T47D (cell line): Measurements from ENCODE around the gene SHC3.

Experiments used
- DNase-seq, 2 experiments: peaks; one replicate each; pipeline versions ENCODE4 v3.0.0 to v3.0.0-alpha.2; 2011 to 2012; ENCODE audit warnings: low read depth in 1 of 2, low spot score in 1 of 2
- JUND ChIP-seq: IDR thresholded peaks from 2 replicates; pipeline ENCODE4 v1.6.1; 2012; ENCODE audit warnings: low read depth
- in situ Hi-C: cut with HindIII; loops from 2 replicates; pipeline ENCODE4 v1.10.0; 2016; ENCODE audit warnings: low sequenced_read_pairs, low pct_unique_long_range_greater_than_20kb

The SHC3 gene

GRCh38 chr9:89165341-89165740 is 13.3 kb downstream of the SHC3 start:
- TF ChIP-seq JUND, result no peak
- in situ Hi-C loops, result no loop called here
- no peak for DNase-seq

- no peak for DNase-seq
- no peak for TF ChIP-seq JUND
- in situ Hi-C loops, result no loop called here
These were observed 17.4 kb downstream of the SHC3 start for GRCh38 chr9:89161221-89161620.

- in situ Hi-C loops, result no loop called here
- TF ChIP-seq JUND, result no peak
- no peak for DNase-seq
These were observed 17.8 kb downstream of the SHC3 start for GRCh38 chr9:89160806-89161205.

- DNase-seq, result no peak
- TF ChIP-seq JUND, result no peak
- in situ Hi-C loops, result no loop called here
These were observed 23.8 kb downstream of the SHC3 start for GRCh38 chr9:89154651-89155336.

- TF ChIP-seq JUND, result no peak
- no peak for DNase-seq
- in situ Hi-C loops, result no loop called here
These were observed 24.4 kb downstream of the SHC3 start for GRCh38 chr9:89154218-89154617.

- in situ Hi-C loops, result no loop called here
- no peak for TF ChIP-seq JUND
- DNase-seq, result no peak
These were observed 25.2 kb downstream of the SHC3 start for GRCh38 chr9:89153232-89154017.

GRCh38 chr9:89149726-89150125 is 28.9 kb downstream of the SHC3 start:
- in situ Hi-C loops, result no loop called here
- TF ChIP-seq JUND, result no peak
- no peak for DNase-seq

- in situ Hi-C loops, result no loop called here
- no peak for DNase-seq
- TF ChIP-seq JUND, result no peak
These were observed 33.5 kb downstream of the SHC3 start for GRCh38 chr9:89145097-89145496.

- in situ Hi-C loops, result no loop called here
- DNase-seq, result no peak
- no peak for TF ChIP-seq JUND
These were observed 34.4 kb downstream of the SHC3 start for GRCh38 chr9:89144238-89144637.

- TF ChIP-seq JUND, result no peak
- in situ Hi-C loops, result no loop called here
These were observed 35.4 kb downstream of the SHC3 start for GRCh38 chr9:89143266-89143665.

GRCh38 chr9:89139455-89139854 is 39.2 kb downstream of the SHC3 start:
- in situ Hi-C loops, result no loop called here
- no peak for DNase-seq
- TF ChIP-seq JUND, result no peak

More at GRCh38 chr9:89143266-89143665, 35.4 kb downstream of the SHC3 start:
- DNase-seq, result no peak

- in situ Hi-C loops, result no loop called here
- peak in 1 of 2 experiments; percentile 2 for DNase-seq
- TF ChIP-seq JUND, result no peak
These were observed 39.9 kb downstream of the SHC3 start for GRCh38 chr9:89138463-89139390.
